Hematopoietic multipotent progenitor cell treated with erythropoietin and hydrocortisone succinate and interleukin-3 and kit ligand, for 15 days (in vitro differentiated cells): ENCODE results near the gene WASL.

ENCODE experiments used
- DNase-seq: peaks from one replicate; pipeline ENCODE4 v3.0.0-alpha.2; 2015; ENCODE audit warnings: low spot score

Gene WASL

GRCh38 chr7:123690550-123690949 is 58.3 kb downstream of the WASL start:
- no peak for DNase-seq

GRCh38 chr7:123689250-123689649 is 59.6 kb downstream of the WASL start:
- DNase-seq, result no peak

GRCh38 chr7:123687727-123688126 is 61.1 kb downstream of the WASL start:
- DNase-seq, result no peak

GRCh38 chr7:123687161-123687560 is 61.6 kb downstream of the WASL start:
- no peak for DNase-seq

DNA sequence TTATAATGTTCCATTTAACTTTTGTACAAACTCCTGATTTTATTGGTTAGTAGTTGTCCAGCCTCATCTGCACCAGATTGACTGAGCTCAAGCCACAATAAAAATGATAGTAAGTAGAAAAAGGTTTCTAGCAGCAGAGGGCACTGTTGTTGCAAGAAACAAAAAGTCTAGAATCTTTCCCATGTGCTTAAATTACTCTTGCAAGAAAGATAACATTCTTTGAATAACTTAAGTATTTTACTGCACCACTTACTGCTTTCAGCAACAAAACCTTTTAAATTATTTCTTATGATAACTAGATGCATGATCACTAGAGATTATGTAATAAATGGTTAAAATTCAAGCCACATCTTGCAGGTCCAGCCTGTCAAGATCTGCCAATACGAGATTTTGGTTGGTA is 66.1 kb downstream of the WASL start:
- DNase-seq, result peak; percentile 65

- DNase-seq, result no peak
Observed at GRCh38 chr7:123681561-123681960, 67.2 kb downstream of the WASL start.

DNA sequence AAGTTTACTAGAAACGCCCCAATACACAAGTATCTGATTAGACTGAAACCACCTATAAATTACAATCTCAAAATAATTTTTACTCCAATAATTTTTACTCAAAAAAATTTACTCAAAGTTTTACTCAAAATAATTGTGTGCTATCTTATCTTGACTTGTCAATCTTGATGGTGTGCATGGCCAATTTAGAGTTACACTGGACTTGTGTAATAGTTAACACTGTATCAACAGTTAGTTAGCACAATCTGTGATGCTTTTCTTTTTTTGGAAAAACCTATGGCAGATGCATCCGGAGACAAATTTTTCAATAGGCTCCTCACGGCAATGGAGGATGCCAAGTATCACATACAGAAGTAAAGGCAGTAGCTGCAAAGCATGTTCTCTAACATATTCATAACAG is 68.2 kb downstream of the WASL start:
- no peak for DNase-seq

DNA sequence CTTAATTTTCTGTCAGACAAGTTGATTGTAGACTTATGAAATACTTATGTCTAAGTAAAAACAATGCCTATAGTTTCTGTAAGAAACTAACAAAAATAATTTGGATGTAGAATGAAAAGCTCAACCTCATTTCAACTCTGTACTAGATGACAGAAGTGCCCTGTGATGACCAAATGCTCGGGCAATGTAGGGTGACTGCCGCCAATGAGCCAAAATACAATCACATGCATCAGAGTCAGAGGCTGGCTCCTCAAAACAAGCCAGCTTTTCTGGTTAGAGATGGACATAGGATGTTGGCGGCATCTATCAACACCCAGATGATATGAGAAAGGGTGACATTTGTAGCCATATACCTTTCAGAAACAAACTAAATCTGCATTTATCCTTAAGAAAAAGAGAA is 69.2 kb downstream of the WASL start:
- DNase-seq, result no peak

GRCh38 chr7:123677061-123677715 is 71.6 kb downstream of the WASL start:
- no peak for DNase-seq

DNA sequence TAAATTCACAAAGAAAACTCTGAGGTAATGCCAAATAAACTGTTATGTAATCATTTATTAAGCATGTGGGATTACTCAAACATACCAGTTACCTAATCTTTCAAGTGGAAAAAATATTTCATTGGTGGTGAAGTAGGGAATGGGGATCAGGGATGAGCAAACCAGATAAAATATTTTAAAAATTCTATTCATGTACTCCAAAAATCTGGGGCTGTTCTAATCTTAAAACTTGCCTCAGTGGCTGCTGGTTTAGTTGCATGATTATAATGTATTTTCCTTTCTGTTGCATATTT is 73.7 kb downstream of the WASL start:
- no peak for DNase-seq

DNA sequence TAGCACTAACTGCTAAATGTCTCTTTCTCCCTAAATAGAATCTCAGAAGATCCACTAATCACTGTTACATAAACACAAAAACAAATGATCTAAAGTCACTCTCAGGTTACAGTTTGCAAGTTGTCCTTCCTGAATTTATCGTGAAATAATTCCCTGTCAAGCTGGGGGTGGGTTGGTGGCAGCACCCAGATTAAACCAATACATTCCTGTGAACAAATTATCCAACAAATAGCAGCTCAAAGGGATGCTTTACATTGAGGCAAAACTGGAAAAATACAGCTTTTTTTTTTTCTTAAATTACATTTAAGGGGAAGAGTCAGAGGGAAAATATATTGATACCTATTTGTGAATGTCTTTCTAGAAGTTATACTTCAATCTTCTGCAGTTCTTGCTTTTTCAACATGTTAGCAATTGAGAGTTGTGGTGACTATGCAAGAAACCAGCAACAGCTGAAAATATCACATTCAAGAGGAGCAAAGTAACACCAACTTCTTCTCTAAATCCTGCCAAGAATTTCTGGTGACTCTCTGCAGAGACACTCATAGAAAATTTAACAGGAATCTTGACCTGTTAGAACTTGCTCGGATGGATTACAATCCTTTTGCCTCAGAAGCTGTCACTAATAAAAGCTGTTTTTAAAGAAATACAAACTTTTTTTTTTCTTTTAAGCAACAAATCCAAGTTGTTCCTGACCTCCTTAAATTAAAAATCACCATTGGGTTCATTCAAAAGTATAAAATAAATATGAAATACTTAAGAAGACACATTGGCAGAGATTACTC is 74.2 kb downstream of the WASL start:
- no peak for DNase-seq

GRCh38 chr7:123673752-123674398 is 74.9 kb downstream of the WASL start:
- DNase-seq, result no peak

GRCh38 chr7:123673137-123673732 is 75.6 kb downstream of the WASL start:
- DNase-seq, result no peak

DNA sequence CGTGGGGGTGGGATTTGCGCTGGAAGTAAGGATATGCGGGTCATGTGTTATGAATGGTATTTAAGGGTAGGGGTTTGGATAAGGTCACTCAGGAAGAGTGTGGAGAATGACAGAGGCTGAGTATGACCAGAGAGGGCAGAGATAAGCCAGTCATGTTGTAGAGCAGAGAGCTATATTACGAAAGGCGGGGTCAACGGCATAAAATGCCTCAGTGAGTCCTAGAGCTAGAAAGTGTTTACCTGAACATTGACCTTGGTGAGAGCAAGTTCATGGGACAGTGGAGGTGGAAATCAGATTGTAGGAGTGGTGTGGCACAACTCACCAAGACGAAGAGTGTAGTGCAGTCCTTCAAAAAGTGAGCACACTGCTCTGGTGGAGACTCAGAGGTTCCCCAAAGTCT is 79.3 kb downstream of the WASL start:
- DNase-seq, result no peak

- DNase-seq, result no peak
Observed at GRCh38 chr7:123666492-123666891, 82.3 kb downstream of the WASL start.

DNA sequence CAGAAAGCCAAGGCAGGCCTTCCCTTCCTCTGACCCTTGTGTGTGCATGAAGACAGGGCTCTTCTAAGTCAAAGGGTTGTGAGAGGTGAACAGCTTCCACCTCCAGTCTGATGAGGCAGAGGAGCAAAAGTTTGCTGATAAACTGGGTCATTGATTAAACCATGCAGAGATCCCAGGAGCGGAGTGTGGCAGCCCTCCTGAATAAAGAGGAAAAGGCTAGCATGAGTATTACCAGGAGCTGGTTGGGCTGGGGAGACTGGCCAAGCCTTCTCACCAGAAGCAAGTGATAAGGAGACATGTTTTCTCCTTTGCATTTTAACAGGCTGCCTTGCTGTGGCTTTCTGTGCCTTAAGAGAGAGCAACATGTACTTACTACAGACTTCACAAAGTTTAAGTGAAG is 82.9 kb downstream of the WASL start:
- DNase-seq, result no peak

- no peak for DNase-seq
Observed at GRCh38 chr7:123665157-123665556, 83.6 kb downstream of the WASL start.

- no peak for DNase-seq
Observed at GRCh38 chr7:123663200-123663599, 85.6 kb downstream of the WASL start.

DNA sequence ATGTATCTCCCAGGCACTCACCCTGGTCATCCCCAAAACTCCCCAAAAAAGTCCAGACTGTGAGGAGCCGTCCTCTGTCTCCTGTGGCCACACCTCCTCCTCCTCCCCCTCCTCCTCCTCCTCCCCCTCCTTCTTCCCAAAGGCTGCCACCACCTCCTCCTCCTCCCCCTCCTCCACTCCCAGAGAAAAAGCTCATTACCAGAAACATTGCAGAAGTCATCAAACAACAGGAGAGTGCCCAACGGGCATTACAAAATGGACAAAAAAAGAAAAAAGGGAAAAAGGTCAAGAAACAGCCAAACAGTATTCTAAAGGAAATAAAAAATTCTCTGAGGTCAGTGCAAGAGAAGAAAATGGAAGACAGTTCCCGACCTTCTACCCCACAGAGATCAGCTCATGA is 86.0 kb downstream of the WASL start:
- DNase-seq, result no peak

DNA sequence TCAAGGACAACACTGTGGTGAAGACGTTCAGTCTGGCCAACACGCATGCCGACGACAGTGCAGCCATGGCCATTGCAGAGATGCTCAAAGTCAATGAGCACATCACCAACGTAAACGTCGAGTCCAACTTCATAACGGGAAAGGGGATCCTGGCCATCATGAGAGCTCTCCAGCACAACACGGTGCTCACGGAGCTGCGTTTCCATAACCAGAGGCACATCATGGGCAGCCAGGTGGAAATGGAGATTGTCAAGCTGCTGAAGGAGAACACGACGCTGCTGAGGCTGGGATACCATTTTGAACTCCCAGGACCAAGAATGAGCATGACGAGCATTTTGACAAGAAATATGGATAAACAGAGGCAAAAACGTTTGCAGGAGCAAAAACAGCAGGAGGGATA is 86.5 kb downstream of the WASL start:
- no peak for DNase-seq

- no peak for DNase-seq
Observed at GRCh38 chr7:123661765-123662164, 87.0 kb downstream of the WASL start.

GRCh38 chr7:123660514-123661354 is 88.1 kb downstream of the WASL start:
- DNase-seq, result no peak
